HG03571 (cell line): Measurements from ENCODE around the gene HAUS8.

Source experiments
- ATAC-seq: cut with Tn5 transposase; IDR thresholded peaks from one replicate; pipeline ENCODE4 v1.9.1; 2021; ENCODE audit not compliant: unreplicated experiment

HAUS8 gene

DNA sequence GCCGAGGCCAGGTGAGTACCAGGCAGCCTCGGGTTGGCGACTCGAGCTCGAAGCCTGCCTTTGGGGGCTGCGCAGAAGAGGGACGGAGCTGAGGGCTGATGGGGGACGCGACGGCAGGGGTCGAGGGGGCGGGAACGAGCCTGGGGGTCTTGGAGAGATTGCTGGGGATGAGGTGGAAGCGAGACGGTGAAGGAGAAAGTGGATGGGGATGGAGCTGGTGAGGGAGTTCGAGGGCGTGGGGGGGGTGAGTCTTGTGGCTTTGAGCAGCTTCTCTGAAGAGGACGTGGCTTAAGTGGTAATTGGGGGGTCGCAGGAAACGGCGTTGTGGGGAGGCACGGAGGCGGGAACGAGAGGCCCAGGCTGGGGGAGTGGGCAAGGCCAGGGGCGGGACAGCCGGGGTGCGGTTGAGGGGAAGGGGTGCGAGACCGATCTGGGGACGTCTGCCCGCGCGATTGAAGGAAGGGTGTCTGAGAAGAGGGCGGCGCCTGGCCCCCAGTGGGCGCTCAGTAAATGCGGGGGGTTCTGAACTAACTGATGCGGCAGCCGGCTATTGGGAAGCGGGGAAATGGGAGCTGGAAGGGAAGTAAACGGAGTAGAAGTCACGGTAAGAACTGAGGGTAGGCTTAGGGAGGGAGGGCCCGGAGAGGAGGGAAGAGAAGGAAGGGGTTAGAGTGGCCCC lies 751 bp upstream of the HAUS8 start:
- no peak for ATAC-seq

DNA sequence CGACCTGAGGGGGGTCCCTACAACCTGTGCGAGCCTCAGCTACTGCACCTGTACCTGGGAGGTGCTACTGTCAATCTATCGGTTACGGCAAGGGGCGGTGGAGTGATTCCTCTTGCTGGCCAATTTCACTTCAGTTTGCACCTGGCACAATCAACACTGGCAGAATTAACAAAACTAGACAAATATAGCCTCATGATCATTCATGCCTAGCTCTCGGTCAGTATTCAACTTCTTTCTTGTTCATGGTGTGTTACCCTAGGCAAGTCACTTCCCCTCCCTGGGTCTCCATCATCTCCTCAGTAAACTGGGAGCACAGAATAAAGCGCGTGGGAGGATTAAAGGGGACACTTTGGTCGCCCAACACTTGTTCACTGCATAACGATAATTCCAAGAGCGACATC lies 618 bp downstream of the HAUS8 start:
- ATAC-seq = peak; percentile 9

DNA sequence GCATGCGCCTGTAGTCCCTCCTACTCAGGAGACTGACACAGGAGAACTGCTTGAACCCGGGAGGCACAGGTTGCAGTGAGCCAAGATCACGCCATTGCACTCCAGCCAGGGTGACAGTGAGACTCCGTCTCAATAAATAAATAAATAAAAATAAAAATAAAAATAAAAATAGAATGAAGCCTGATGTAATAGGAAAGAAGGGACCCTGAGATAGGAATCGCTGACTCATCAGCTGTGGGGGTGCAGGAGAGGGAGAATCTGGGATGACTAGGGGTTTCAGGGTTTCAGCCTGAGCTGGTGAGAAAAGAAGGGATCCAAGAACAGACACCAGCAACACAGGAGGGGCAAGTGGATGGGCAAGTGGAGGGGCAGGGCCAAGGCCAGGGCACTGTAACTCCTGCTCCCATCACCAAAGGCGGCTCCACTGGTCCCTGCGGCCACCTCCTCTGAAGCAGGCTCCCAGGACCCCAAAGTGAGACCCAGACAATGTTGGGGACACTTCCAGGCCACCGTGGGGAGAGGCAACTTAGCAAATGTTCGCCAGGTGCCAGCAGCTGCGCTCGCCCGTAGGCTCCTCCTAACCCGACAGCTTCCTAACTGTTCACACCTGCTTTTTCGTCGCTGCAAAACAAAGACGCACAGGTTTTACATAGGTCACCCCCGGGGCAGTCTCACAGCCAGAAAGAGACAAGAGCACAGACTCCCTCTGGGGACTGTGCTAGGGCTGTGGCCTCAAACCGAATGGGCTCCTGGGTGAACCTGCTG lies 1.2 kb downstream of the HAUS8 start:
- ATAC-seq = peak; percentile 7

DNA sequence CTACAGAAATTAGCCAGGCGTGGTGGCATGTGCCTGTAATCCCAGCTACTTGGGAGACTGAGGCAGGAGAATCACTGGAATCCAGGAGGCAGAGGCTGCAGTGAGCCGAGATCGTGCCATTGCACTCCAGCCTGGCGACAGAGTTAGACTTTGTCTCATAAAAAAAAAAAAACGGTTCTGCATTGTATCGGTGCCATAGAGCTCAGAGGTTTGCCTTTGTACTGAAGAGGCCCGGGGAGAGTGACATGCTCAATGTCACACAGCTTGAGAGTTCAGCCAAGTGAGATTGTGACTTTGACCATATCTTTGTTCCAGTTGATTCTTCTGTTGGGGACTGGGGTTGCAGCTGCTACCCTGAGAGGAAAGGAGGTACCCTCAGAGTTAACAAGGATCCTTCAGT lies 4.3 kb downstream of the HAUS8 start:
- no peak for ATAC-seq

DNA sequence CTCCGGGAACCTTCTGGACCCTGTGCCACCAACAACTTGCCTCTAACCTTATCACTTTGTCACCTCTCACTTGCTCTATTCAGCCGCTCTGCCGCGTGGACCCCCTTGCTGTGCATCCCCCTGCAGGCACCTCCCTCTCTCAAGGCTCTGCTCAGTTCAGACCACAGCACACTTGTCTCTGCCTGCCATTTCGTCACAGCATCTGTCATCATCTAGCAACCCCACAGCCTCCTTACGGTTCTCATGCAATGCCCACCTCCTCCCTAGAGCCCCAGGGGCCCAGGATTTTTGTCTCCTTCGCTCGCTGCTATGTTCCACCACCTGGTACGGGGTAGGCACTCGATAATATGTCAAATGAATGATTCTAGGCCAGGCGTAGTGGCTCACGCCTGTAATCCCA lies 4.8 kb downstream of the HAUS8 start:
- ATAC-seq = no peak

DNA sequence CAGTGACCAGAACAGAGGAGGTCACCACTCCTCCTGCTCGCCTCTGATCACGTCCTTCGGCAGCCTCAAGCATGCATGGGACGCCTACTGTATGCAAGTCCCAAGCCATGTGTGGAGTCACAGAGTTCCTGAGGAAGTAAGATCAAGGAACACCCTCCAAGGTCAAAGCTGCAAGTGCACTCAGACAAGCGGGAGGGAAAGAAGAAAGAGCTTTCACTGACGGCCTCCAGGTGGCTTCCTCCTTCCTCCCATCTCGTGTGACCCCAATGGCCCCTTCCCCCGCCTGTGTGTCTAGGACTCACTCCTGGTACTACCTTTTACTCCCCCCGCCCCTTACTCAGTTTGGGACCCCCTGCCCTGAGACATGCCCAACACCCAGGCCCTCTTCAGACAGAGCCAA lies 6.1 kb downstream of the HAUS8 start:
- ATAC-seq = no peak

DNA sequence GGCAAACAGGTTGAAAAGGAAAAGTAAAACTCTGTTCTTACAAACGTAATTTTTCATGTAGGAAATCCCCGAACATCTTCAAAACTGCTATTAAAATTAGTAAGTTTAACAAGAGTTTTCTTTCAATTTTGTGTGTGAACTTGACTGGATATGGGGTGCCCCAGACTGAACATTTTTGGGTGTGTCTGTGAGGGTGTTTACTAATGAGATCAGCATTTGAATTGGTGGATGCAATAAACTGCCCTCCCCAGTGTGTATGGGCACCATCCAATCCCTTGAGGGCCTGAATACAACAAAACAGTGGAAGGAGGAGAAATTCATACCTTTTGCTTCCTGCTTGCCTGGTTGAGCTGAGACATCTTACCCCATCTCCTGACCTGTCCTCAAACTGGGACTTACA lies 11.8 kb downstream of the HAUS8 start:
- no peak for ATAC-seq

DNA sequence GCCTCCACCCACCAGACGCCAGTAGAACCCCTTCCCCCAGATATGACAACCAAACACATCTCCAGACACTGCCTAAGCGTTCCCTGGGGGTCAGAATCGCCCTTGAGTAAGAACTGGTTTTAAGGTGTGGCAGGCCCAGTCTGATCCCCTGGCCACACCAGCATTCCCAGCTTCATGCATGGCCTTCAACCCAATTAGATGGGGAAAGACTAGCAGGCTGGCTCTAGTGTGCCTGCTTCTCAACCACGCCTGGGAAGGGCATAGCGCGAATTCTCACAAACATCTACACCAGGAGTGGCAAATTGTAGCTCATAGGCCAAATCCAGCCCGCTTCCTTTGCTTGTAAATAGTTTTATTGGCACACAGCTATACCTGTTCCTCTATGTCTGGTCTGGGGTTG lies 13.6 kb downstream of the HAUS8 start:
- no peak for ATAC-seq

DNA sequence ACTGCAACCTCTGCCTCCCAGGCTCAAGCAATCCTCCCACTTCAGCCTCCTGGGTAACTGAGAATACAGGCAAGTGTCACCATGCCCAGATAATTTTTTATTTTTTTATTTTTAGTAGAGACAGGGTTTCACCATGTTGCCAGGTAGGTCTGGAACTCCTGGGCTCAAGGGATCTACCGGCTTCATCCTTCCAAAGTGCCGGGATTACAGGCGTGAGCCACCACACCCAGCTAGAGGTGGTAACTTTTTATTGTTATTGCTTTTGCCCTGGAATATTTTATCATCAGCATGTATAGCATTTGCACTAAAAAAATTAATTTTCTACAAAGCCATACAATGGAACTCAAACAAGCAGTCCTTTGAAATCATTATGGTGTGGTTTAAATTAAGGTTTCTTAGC lies 14.0 kb downstream of the HAUS8 start:
- ATAC-seq = no peak

DNA sequence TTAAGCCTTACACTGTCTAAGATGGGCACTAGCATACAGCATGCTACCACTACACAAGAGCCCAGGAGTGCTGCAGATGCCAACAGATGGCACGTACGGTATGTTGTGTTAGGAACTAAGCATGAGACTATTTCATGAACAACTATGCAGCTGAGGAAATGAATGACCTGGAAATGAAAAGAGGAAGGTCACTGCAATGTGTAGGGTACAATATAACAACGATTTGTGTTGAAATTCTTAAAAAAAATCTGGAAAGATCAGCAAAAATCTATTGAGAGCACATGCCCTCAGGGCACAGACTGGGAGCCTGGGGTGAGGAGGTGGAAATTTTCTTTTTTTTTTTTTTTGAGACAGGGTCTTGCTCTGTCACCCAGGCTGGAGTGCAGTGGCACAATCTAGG lies 14.4 kb downstream of the HAUS8 start:
- no peak for ATAC-seq

DNA sequence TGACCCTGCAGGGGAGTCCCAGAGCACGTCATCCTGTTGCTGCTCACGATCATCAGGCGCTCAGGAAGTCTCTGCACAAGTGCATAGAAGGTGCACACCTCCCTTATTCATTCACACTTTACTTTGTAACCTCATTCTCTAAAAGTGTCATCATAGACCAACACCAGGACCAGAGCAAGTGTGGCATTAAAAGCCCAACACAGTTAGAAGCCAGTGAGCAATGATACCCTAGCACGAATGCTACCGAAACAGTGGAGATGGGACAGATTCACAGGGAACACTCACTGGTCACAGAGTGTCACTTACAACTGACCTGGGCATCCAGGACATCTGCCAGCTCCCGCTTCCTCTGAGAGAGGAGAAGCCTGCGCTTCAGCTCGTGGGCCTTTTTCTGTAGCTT lies 17.0 kb downstream of the HAUS8 start:
- ATAC-seq = no peak

DNA sequence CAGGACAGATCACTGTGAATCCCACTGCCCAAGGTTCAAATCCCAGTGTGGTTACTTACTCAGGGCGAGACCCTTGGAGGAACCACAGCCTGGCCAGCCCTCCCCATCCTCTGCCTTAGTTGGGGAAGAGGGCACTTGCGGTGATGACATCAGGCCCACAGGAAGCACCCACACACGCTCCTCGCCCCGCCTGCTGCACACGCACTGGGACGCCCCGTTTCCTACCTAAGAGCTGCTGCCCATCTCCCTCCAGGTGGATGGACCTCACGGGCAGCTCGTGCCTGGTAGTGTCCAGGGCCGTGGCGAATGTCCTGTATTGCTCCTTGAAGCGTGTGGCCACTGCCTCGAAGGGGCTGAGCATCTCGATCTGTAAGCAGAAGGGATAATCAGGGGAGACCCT lies 19.6 kb downstream of the HAUS8 start:
- no peak for ATAC-seq

DNA sequence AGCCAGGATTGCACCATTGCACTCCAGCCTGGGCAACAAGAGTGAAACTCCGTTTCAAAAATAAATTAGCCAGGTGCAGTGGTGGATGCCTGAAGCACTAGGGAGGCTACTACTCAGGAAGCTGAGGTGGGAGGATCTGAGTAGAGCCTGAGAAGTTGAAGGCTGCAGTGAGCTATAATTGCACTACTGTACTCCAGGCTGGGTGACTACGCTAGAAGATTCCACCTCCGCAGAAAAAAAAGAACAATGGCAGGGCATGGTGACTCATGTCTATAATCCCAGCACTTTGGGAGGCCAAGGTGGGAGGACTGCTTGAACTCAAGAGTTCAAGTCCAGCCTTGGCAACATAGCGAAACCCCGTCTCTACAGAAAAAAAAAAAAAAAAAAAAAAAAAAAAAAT lies 20.5 kb downstream of the HAUS8 start:
- ATAC-seq = no peak

DNA sequence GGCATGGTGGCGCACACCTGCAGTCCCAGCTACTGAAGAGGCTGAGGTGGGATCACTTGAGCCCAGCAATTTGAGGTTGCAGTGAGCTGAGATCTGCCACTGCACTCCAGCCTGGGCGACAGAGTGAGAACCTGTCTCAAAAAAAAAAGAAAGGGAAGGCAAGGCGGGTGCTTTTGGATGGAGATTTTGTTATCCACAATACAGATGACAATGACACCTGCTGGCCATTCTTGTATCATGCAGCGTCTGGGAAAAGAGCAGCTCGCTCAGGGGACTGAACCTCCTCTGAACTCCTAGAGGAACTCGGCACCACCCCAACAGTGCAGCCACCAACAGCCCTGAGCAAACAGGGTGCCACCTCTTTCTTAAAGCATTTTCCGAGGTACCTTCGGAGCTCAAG lies 22.8 kb downstream of the HAUS8 start:
- ATAC-seq = no peak

DNA sequence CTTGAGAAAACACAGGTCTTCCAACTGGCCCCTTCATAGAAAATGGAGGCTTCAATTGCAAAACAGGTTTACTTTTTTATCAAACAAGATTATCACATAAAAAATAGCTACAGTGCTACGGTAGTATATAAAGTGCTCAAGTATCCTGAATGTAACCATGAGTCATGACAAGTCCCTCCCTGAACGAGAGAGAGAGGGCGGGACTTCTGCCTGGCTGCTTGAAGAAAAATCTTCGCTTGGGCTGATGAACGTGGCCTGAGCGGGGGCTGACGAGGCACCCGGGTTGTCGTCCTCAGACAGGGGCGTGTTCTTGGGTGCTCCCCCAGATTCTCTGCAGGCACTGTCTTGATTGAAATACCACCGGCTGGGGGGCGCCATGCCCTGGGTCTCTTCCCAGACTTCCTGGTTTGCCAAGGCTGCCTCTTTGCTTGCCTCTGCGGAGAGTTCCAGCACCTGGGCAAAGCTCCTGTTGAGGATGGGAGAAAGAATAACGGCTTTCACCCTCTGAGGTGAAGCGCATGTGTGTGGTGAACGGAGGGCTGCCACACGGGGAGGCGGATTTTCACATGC lies 25.5 kb downstream of the HAUS8 start:
- ATAC-seq = no peak

DNA sequence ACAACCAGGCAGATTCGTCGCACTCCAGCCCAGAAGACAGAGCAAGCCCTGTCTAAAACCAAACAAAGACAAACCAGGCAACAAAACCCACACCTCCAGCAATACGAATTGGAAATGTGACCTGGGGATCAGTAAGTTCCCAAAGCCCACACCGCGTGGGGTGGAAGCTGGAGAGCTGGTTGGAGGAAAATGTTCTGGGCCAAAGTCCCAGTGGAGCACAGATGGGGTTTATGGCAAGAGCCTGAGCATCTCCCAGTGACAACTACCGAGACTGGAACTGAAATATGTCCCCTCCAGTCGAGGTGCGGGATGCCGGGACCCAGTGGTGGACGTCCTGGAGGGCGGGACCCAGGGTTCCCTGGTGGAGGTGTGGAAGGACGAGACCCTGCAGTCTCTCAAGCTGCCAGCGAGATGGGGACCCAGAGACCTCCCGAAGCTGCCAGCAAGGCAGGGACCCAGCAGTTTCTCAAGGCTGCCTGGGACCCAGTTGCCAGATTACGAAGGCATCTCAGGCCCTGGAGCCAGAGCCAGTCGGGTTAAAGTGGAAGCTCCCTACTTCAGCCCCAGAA lies 26.3 kb downstream of the HAUS8 start:
- ATAC-seq = no peak

DNA sequence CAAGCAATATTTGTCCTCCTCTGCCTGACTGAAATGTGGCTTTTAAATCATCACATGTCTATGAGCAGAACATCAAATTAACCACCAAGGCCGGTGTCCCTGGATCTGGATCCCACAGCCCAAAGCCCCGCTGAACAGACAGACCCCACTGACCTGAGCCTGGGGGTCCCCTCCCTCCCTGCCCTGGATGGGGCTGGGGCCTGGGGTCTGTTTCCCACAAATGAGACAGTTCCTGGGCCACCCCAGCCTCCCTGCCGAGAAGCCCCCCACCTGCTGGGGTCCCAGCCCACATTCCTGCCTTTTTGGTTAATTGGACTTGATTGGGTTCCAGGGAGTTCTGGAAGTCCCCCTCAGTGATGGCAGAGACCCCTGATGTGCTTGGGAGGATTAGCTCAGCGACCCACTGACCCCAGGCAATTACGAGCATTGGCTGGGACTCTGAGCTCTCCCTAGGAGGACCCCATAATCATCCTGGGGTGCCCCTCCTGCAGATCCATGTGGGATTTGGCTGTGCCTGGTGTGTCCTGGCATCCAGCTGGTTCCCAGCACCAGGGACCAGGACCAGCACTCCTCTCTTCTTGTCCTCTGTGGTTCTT lies 29.2 kb downstream of the HAUS8 start:
- ATAC-seq = no peak

DNA sequence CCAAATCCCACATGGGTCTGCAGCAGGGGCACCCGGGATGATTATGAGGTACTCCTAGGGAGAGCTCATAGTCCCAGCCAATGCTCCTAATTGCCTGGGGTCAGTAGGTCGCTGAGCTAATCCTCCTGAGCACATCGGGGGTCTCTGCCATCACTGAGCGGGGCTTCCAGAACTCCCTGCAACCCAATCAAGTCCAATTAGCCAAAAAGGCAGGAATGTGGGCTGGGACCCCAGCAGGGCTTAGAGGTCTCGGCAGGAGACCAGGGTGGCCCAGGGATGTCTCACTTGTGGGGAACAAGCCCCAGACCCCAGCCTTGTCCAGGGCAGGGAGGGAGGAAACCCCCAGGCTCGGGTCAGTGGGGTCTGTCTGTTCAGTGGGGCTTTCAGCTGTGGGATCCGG lies 31.5 kb downstream of the HAUS8 start:
- no peak for ATAC-seq

DNA sequence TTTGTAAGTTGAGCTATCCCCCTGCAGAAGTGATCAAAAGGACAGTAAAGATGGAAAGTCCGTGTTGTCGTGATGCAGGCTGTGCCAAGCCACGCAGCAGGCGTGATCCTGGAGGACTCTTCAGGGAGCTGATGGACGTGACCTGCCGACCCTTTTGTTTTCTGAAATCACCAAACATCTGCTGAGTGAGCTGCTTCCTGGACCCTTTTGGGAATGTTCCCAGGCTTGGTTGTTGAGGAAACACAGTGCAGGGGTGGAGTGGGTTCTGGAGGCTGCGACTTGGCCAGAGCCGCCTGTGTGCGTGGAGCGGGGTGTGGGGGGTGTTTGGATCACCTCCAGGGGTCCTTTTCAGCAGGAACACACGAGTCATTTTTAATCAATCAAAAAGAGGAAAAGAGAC lies 33.3 kb downstream of the HAUS8 start:
- ATAC-seq = no peak

DNA sequence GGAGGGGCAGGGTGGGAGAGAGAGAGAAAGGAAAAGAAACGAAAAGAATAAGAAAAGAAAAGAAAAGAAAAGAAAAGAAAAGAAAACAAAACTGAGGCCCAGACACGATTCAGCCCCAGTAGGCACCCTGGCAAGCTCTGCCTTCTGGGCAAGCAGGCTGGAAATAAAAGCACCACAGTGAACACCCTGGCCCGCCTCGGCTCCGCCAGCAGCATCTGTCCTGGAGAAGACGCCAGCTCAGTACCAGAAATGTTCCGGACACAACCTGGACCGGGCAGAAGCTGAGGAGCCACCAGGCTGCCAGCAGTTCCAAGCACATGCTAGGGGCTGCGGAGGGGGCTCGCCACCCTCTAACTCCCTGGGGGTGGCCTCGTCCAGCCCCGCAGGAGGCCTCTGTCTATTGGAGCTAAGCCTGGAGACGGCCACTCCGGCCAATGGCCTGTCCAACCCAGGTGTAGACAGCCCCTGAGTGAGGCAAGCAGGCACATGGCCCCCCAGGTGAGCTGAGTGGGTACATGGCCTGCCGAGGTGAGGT lies 37.2 kb downstream of the HAUS8 start:
- no peak for ATAC-seq

DNA sequence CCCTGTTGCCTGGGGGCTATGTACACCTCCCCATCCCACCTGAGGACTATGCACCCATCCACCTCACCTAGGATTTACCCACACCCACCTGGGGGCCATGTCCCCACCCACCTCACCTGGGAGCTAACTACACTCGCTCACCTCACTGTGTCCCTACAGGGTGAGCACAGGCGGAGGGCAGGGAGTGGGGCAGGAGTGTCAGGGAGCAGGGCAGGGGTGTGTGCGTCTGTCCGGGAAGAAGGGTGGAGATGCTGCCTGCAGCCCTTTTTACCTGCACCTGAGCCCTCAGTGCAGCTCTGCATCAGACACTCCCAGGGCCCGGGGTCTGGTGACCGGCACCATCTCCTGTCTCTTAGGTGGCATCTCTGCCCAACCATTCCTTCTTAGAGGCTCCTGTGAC lies 38.1 kb downstream of the HAUS8 start:
- ATAC-seq = no peak

DNA sequence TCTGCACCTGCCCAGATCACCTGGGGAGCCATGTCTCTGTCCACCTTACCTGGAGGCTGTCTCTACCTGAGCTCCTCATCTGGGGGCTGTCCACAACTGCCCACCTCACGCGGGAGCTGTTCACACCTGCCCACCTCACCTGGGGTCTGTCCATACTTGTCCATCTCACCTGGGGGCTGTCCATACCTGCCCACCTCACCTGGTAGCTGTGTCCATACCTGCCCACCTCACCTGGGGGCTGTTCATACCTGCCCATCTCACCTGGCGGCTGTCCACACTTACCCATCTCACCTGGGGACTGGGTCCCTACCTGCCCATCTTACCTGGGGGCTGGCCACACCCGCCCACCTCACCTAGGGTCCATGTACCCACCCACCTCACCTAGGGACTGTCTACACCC lies 38.6 kb downstream of the HAUS8 start:
- ATAC-seq = no peak
